ENCODE measurements around the gene S100A3. TPM values are rescaled to one million over a fixed set of nuclear protein-coding genes. Genes with fewer than 3 reads are reported as not detected.

S100A3 gene
- total and polyA plus RNA-seq, 2 of the 13 experiments (the other 11 are each of a cell fraction or from before 2014, with no cell fraction given), result 2.5 to 4.5 TPM

- TF ChIP-seq ZBTB10 (CRISPR knock-in tag; IDR thresholded peaks at IDR 0.05; ENCODE audit: borderline replicate concordance) (no peak), ZNF652 (CRISPR knock-in tag; IDR thresholded peaks at IDR 0.05; ENCODE audit: borderline replicate concordance, low read depth) (no peak), KAT8 (CRISPR knock-in tag; IDR thresholded peaks at IDR 0.05) (peak; percentile 43; the same call in 1 of the 2 replicates), GATAD1 (CRISPR knock-in tag; IDR thresholded peaks at IDR 0.05) (peak; percentile 57; the same call in 1 of the 2 replicates), ZNF232 (CRISPR knock-in tag; IDR thresholded peaks at IDR 0.05; ENCODE audit: borderline replicate concordance) (no peak), ZNF10 (CRISPR knock-in tag; IDR thresholded peaks at IDR 0.05; ENCODE audit: borderline replicate concordance, low read depth) (no peak), UBTF (CRISPR knock-in tag; IDR thresholded peaks at IDR 0.05) (peak; percentile 42; the same call in 1 of the 2 replicates), TFDP2 (CRISPR knock-in tag; IDR thresholded peaks at IDR 0.05) (no peak), HMG20A (CRISPR knock-in tag; IDR thresholded peaks at IDR 0.05; ENCODE audit: borderline replicate concordance) (no peak), ZNF326 (CRISPR knock-in tag; IDR thresholded peaks at IDR 0.05; ENCODE audit: borderline replicate concordance) (no peak), SRSF1 (optimal IDR thresholded peaks at IDR 0.05; ENCODE audit: low read depth, low read length) (no peak), ZNF879 (CRISPR knock-in tag; IDR thresholded peaks at IDR 0.05) (no peak), ZNF614 (CRISPR knock-in tag; IDR thresholded peaks at IDR 0.05; ENCODE audit: borderline replicate concordance) (peak; percentile 54), SKIL (CRISPR knock-in tag; IDR thresholded peaks at IDR 0.05; ENCODE audit: borderline replicate concordance) (no peak), ZNF280D (CRISPR knock-in tag; IDR thresholded peaks at IDR 0.05) (no peak)
Observed at GRCh38 chr1:153510984-153511410, 38.1 kb downstream of the S100A3 start (continued).

All from HepG2 (cell line).